GM23338 (cell line): ENCODE results near the gene RGL3. TPM values are rescaled to one million over a fixed set of nuclear protein-coding genes. Genes with fewer than 3 reads are reported as not detected.

Source experiments
- ATAC-seq: fragments of 200-7000 bp; cut with Tn5 transposase; 3 replicates; pipeline ENCODE4 v1.9.1; 2020
- DNase-seq: peaks from one replicate; pipeline ENCODE4 v3.0.0-alpha.2; 2015; ENCODE audit warnings: low spot score
- H2AFZ ChIP-seq: fragments of 200-600 bp; sonication (generic); 2 replicates; pipeline ENCODE4 v1.8.0; 2016; ENCODE audit warnings: antibody characterized with exemption, mild to moderate bottlenecking, moderate library complexity
- H3F3A ChIP-seq: fragments of 200-600 bp; sonication (generic); replicated peaks from 2 replicates; pipeline ENCODE4 v1.8.0; 2017; ENCODE audit warnings: antibody characterized with exemption, mixed run types, low read depth
- H3K27ac ChIP-seq: fragments of 200-600 bp; sonication (generic); 2 replicates; pipeline ENCODE4 v1.6.1; 2016; ENCODE audit warnings: low read depth
- H3K27me3 ChIP-seq: fragments of 200-600 bp; sonication (generic); 2 replicates; pipeline ENCODE4 v1.8.0; 2016; ENCODE audit warnings: mild to moderate bottlenecking, mixed run types, moderate library complexity; ENCODE audit not compliant: insufficient read depth
- H3K36me3 ChIP-seq: fragments of 200-600 bp; sonication (generic); 2 replicates; pipeline ENCODE4 v1.8.0; 2016; ENCODE audit warnings: mild to moderate bottlenecking; ENCODE audit not compliant: insufficient read depth
- H3K4me1 ChIP-seq: fragments of 200-600 bp; sonication (generic); 2 replicates; pipeline ENCODE4 v1.8.0; 2016; ENCODE audit warnings: mild to moderate bottlenecking, moderate library complexity; ENCODE audit not compliant: insufficient read depth
- H3K4me2 ChIP-seq: fragments of 200-600 bp; sonication (generic); 2 replicates; pipeline ENCODE4 v1.7.1; 2017; ENCODE audit warnings: mixed run types
- H3K4me3 ChIP-seq: fragments of 200-600 bp; sonication (generic); 2 replicates; pipeline ENCODE4 v1.6.1; 2016; ENCODE audit warnings: mixed run types
- H3K79me2 ChIP-seq: fragments of 200-600 bp; sonication (generic); replicated peaks from 2 replicates; pipeline ENCODE4 v1.8.0; 2017; ENCODE audit warnings: mild to moderate bottlenecking; ENCODE audit not compliant: insufficient read depth
- H3K9me2 ChIP-seq: fragments of 200-600 bp; sonication (generic); 2 replicates; pipeline ENCODE4 v1.8.0; 2017; ENCODE audit not compliant: insufficient read depth
- H4K20me1 ChIP-seq: fragments of 200-600 bp; sonication (generic); replicated peaks from 2 replicates; pipeline ENCODE4 v1.8.0; 2017; ENCODE audit warnings: mild to moderate bottlenecking; ENCODE audit not compliant: insufficient read depth
- H3K27ac Mint-ChIP-seq: 2 replicates; pipeline ENCODE4 v1.8.0; 2020; ENCODE audit warnings: inconsistent platforms, mild to moderate bottlenecking, moderate library complexity, mixed read lengths
- H3K27me3 Mint-ChIP-seq: 3 replicates; pipeline ENCODE4 v1.8.0; 2022; ENCODE audit warnings: low read depth, mild to moderate bottlenecking, moderate library complexity, mixed read lengths, inconsistent platforms; ENCODE audit not compliant: insufficient read depth, poor library complexity
- H3K36me3 Mint-ChIP-seq: 3 replicates; pipeline ENCODE4 v1.8.0; 2021; ENCODE audit warnings: low read depth, mild to moderate bottlenecking, inconsistent platforms, moderate library complexity, mixed read lengths
- H3K4me1 Mint-ChIP-seq: 3 replicates; pipeline ENCODE4 v1.8.0; 2020; ENCODE audit warnings: mild to moderate bottlenecking, inconsistent platforms, mixed read lengths
- H3K4me3 Mint-ChIP-seq: 3 replicates; pipeline ENCODE4 v1.8.0; 2021; ENCODE audit warnings: moderate library complexity, mild to moderate bottlenecking, inconsistent platforms, mixed read lengths
- H3K9me3 Mint-ChIP-seq: 3 replicates; pipeline ENCODE4 v1.8.0; 2020; ENCODE audit warnings: moderate library complexity, mild to moderate bottlenecking, inconsistent platforms, mixed read lengths
- CREB1 ChIP-seq: fragments of 250-450 bp; sonication (Bioruptor Pico); IDR thresholded peaks from 2 replicates; pipeline ENCODE4 v1.5.0; 2020; ENCODE audit warnings: low read depth, mild to moderate bottlenecking, moderate library complexity
- EZH2 ChIP-seq: fragments of 200-600 bp; sonication (generic); IDR thresholded peaks from one replicate; pipeline ENCODE4 v1.8.0; 2017; ENCODE audit warnings: antibody characterized with exemption, mild to moderate bottlenecking, low read depth; ENCODE audit not compliant: unreplicated experiment
- EZH2phosphoT487 ChIP-seq: fragments of 200-600 bp; sonication (generic); IDR thresholded peaks from one replicate; pipeline ENCODE4 v1.8.1; 2018; ENCODE audit warnings: antibody characterized with exemption; ENCODE audit not compliant: unreplicated experiment
- JUNB ChIP-seq: IDR thresholded peaks from one replicate; pipeline ENCODE4 v1.6.1; 2016; ENCODE audit warnings: antibody characterized with exemption; ENCODE audit not compliant: unreplicated experiment
- NANOG ChIP-seq: IDR thresholded peaks from 2 replicates; pipeline ENCODE4 v1.6.1; 2016; ENCODE audit warnings: antibody characterized with exemption, borderline replicate concordance
- POLR2AphosphoS5 ChIP-seq: IDR thresholded peaks from 2 replicates; pipeline ENCODE4 v1.6.1; 2016; ENCODE audit warnings: antibody characterized with exemption, low read depth
- STAT1 ChIP-seq: IDR thresholded peaks from one replicate; pipeline ENCODE4 v1.6.1; 2016; ENCODE audit warnings: antibody characterized with exemption; ENCODE audit not compliant: unreplicated experiment
- ZNF114 ChIP-seq: fragments of 250-450 bp; sonication (Bioruptor Pico); IDR thresholded peaks from 2 replicates; pipeline ENCODE4 v1.5.0; 2020; ENCODE audit warnings: mild to moderate bottlenecking, moderate library complexity
- ZNF331 ChIP-seq: fragments of 250-450 bp; sonication (Bioruptor Pico); IDR thresholded peaks from 2 replicates; pipeline ENCODE4 v1.5.0; 2020; ENCODE audit warnings: low read depth, mild to moderate bottlenecking, moderate library complexity
- polyA plus RNA-seq: library from polyadenylated mRNA; unstranded; fragments of >200 nt; fragmentation: Nextera tagmentation; extraction: Ambion mirVana; gene quantifications from 2 replicates; pipeline ENCODE4 v1.2.1, GENCODE V29; 2016
- total RNA-seq: library from RNA; depleted of rRNA; stranded (reverse); fragments of >200 nt; shearing (Covaris generic); gene quantifications from 2 replicates; pipeline ENCODE4 v1.2.3, GENCODE V29; 2014
- TF ChIP-seq, protein P1 (sequence below), 2 experiments: fragments of 200-600 bp in 1 of 2; sonication (generic) in 1 of 2; conservative IDR thresholded peaks; 2 replicates each; pipeline versions ENCODE4 v1.5.1 to v1.6.1; 2016 to 2017; ENCODE audit warnings: antibody characterized with exemption in 2 of 2, low read depth in 2 of 2, mild to moderate bottlenecking in 2 of 2, moderate library complexity in 1 of 2
- TF ChIP-seq, protein P2 (sequence below): IDR thresholded peaks from 2 replicates; pipeline ENCODE4 v1.6.1; 2016; ENCODE audit warnings: antibody characterized with exemption
- TF ChIP-seq, protein P3 (sequence below): fragments of 250-450 bp; sonication (Bioruptor Pico); IDR thresholded peaks from 2 replicates; pipeline ENCODE4 v1.5.0; 2020; ENCODE audit warnings: mild to moderate bottlenecking, moderate library complexity
- TF ChIP-seq, protein P4 (sequence below): IDR thresholded peaks from one replicate; pipeline ENCODE4 v1.6.1; 2018; ENCODE audit warnings: antibody characterized with exemption; ENCODE audit not compliant: unreplicated experiment

RGL3 gene
- total and polyA plus RNA-seq, 2 experiments from 2014 or later, result 48.8 to 49.4 TPM

- H3K27ac Mint-ChIP-seq, result no peak overlapping the region
- peaks cover 5% of the 10 kb centered on the region; the same call in 1 of the 2 replicates for H3K27me3 ChIP-seq
- no peaks in the 10 kb centered on the region for H4K20me1 ChIP-seq
- no peaks in the 10 kb centered on the region for H3K9me2 ChIP-seq
- H3K36me3 Mint-ChIP-seq, result no peaks in the 10 kb centered on the region; the same call in 2 of the 3 replicates
- H2AFZ ChIP-seq, result no peak overlapping the region
- peaks cover 36% of the 10 kb centered on the region for H3K27me3 Mint-ChIP-seq
- no peaks in the 10 kb centered on the region for H3K36me3 ChIP-seq
- TF ChIP-seq ZNF331 (no peak), STAT1 (no peak), CREB1 (CRISPR knock-in tag) (no peak), EZH2 (no peak), EZH2phosphoT487 (no peak), NANOG (no peak), JUNB (no peak), ZNF114 (CRISPR knock-in tag) (no peak), POLR2AphosphoS5 (no peak)
- TF ChIP-seq, protein P1, sequence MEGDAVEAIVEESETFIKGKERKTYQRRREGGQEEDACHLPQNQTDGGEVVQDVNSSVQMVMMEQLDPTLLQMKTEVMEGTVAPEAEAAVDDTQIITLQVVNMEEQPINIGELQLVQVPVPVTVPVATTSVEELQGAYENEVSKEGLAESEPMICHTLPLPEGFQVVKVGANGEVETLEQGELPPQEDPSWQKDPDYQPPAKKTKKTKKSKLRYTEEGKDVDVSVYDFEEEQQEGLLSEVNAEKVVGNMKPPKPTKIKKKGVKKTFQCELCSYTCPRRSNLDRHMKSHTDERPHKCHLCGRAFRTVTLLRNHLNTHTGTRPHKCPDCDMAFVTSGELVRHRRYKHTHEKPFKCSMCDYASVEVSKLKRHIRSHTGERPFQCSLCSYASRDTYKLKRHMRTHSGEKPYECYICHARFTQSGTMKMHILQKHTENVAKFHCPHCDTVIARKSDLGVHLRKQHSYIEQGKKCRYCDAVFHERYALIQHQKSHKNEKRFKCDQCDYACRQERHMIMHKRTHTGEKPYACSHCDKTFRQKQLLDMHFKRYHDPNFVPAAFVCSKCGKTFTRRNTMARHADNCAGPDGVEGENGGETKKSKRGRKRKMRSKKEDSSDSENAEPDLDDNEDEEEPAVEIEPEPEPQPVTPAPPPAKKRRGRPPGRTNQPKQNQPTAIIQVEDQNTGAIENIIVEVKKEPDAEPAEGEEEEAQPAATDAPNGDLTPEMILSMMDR (conservative IDR thresholded peaks at IDR 0.05; ENCODE audit: low read depth in 2 of 2), result no peak
- TF ChIP-seq, protein P2, sequence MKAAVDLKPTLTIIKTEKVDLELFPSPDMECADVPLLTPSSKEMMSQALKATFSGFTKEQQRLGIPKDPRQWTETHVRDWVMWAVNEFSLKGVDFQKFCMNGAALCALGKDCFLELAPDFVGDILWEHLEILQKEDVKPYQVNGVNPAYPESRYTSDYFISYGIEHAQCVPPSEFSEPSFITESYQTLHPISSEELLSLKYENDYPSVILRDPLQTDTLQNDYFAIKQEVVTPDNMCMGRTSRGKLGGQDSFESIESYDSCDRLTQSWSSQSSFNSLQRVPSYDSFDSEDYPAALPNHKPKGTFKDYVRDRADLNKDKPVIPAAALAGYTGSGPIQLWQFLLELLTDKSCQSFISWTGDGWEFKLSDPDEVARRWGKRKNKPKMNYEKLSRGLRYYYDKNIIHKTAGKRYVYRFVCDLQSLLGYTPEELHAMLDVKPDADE, result no peak
- TF ChIP-seq, protein P3, sequence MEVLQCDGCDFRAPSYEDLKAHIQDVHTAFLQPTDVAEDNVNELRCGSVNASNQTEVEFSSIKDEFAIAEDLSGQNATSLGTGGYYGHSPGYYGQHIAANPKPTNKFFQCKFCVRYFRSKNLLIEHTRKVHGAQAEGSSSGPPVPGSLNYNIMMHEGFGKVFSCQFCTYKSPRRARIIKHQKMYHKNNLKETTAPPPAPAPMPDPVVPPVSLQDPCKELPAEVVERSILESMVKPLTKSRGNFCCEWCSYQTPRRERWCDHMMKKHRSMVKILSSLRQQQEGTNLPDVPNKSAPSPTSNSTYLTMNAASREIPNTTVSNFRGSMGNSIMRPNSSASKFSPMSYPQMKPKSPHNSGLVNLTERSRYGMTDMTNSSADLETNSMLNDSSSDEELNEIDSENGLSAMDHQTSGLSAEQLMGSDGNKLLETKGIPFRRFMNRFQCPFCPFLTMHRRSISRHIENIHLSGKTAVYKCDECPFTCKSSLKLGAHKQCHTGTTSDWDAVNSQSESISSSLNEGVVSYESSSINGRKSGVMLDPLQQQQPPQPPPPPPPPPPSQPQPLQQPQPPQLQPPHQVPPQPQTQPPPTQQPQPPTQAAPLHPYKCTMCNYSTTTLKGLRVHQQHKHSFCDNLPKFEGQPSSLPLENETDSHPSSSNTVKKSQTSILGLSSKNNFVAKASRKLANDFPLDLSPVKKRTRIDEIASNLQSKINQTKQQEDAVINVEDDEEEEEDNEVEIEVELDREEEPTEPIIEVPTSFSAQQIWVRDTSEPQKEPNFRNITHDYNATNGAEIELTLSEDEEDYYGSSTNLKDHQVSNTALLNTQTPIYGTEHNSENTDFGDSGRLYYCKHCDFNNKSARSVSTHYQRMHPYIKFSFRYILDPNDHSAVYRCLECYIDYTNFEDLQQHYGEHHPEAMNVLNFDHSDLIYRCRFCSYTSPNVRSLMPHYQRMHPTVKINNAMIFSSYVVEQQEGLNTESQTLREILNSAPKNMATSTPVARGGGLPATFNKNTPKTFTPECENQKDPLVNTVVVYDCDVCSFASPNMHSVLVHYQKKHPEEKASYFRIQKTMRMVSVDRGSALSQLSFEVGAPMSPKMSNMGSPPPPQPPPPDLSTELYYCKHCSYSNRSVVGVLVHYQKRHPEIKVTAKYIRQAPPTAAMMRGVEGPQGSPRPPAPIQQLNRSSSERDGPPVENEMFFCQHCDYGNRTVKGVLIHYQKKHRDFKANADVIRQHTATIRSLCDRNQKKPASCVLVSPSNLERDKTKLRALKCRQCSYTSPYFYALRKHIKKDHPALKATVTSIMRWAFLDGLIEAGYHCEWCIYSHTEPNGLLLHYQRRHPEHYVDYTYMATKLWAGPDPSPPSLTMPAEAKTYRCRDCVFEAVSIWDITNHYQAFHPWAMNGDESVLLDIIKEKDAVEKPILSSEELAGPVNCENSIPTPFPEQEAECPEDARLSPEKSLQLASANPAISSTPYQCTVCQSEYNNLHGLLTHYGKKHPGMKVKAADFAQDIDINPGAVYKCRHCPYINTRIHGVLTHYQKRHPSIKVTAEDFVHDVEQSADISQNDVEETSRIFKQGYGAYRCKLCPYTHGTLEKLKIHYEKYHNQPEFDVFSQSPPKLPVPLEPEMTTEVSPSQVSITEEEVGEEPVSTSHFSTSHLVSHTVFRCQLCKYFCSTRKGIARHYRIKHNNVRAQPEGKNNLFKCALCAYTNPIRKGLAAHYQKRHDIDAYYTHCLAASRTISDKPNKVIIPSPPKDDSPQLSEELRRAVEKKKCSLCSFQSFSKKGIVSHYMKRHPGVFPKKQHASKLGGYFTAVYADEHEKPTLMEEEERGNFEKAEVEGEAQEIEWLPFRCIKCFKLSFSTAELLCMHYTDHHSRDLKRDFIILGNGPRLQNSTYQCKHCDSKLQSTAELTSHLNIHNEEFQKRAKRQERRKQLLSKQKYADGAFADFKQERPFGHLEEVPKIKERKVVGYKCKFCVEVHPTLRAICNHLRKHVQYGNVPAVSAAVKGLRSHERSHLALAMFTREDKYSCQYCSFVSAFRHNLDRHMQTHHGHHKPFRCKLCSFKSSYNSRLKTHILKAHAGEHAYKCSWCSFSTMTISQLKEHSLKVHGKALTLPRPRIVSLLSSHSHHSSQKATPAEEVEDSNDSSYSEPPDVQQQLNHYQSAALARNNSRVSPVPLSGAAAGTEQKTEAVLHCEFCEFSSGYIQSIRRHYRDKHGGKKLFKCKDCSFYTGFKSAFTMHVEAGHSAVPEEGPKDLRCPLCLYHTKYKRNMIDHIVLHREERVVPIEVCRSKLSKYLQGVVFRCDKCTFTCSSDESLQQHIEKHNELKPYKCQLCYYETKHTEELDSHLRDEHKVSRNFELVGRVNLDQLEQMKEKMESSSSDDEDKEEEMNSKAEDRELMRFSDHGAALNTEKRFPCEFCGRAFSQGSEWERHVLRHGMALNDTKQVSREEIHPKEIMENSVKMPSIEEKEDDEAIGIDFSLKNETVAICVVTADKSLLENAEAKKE (CRISPR knock-in tag), result no peak
- TF ChIP-seq, protein P4, sequence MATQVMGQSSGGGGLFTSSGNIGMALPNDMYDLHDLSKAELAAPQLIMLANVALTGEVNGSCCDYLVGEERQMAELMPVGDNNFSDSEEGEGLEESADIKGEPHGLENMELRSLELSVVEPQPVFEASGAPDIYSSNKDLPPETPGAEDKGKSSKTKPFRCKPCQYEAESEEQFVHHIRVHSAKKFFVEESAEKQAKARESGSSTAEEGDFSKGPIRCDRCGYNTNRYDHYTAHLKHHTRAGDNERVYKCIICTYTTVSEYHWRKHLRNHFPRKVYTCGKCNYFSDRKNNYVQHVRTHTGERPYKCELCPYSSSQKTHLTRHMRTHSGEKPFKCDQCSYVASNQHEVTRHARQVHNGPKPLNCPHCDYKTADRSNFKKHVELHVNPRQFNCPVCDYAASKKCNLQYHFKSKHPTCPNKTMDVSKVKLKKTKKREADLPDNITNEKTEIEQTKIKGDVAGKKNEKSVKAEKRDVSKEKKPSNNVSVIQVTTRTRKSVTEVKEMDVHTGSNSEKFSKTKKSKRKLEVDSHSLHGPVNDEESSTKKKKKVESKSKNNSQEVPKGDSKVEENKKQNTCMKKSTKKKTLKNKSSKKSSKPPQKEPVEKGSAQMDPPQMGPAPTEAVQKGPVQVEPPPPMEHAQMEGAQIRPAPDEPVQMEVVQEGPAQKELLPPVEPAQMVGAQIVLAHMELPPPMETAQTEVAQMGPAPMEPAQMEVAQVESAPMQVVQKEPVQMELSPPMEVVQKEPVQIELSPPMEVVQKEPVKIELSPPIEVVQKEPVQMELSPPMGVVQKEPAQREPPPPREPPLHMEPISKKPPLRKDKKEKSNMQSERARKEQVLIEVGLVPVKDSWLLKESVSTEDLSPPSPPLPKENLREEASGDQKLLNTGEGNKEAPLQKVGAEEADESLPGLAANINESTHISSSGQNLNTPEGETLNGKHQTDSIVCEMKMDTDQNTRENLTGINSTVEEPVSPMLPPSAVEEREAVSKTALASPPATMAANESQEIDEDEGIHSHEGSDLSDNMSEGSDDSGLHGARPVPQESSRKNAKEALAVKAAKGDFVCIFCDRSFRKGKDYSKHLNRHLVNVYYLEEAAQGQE, result no peak
- H3K4me1 ChIP-seq, result peaks cover 15% of the 10 kb centered on the region
- no peak overlapping the region for H3K4me2 ChIP-seq
- peaks cover 24% of the 10 kb centered on the region for H3K4me1 Mint-ChIP-seq
- ATAC-seq (no peak), DNase-seq (no peak)
- H3K27ac ChIP-seq, result no peak overlapping the region
- H3K4me3 ChIP-seq, result no peak overlapping the region
- H3F3A ChIP-seq, result no peaks in the 10 kb centered on the region
- H3K4me3 Mint-ChIP-seq, result no peak overlapping the region
- H3K9me3 Mint-ChIP-seq, result no peaks in the 10 kb centered on the region; the same call in 2 of the 3 replicates
- no peaks in the 10 kb centered on the region for H3K79me2 ChIP-seq
These were observed 59.7 kb downstream of the RGL3 start for GRCh38 chr19:11359421-11359820.
